NCI-H748 treated with DMSO at 0.1 percent for 48 hours (cell line): ENCODE data around the gene DAGLA.
A peak's percentile ranks its signal among the peaks of the same experiment; 100 is the strongest.

ENCODE experiments used
- DNase-seq: peaks from one replicate; lab custom pipeline; 2025; lab: John Stamatoyannopoulos, UW

DAGLA gene

GRCh38 chr11:61690706-61691379 lies 10.7 kb downstream of the DAGLA start:
- DNase-seq: peak; percentile 59

GRCh38 chr11:61691380-61692156 lies 11.4 kb downstream of the DAGLA start:
- peak; percentile 67 for DNase-seq

GRCh38 chr11:61693922-61694601 lies 13.9 kb downstream of the DAGLA start:
- no peak for DNase-seq

GRCh38 chr11:61694602-61694939 lies 14.4 kb downstream of the DAGLA start:
- DNase-seq: no peak

- no peak for DNase-seq
Measured at GRCh38 chr11:61694946-61695706, 14.9 kb downstream of the DAGLA start.

- DNase-seq: no peak
Measured at GRCh38 chr11:61695917-61696316, 15.7 kb downstream of the DAGLA start.

- DNase-seq: no peak
Measured at GRCh38 chr11:61696602-61697001, 16.4 kb downstream of the DAGLA start.

- DNase-seq: no peak
Measured at GRCh38 chr11:61697078-61697502, 16.9 kb downstream of the DAGLA start.

- DNase-seq: no peak
Measured at GRCh38 chr11:61697764-61698163, 17.6 kb downstream of the DAGLA start.

- no peak for DNase-seq
Measured at GRCh38 chr11:61698173-61698948, 18.2 kb downstream of the DAGLA start.

GRCh38 chr11:61699737-61700160 lies 19.6 kb downstream of the DAGLA start:
- peak; percentile 80 for DNase-seq

- DNase-seq: peak; percentile 17
Measured at GRCh38 chr11:61700212-61700611, 20.0 kb downstream of the DAGLA start.

GRCh38 chr11:61700720-61701119 lies 20.5 kb downstream of the DAGLA start:
- no peak for DNase-seq

GRCh38 chr11:61701242-61701886 lies 21.2 kb downstream of the DAGLA start:
- no peak for DNase-seq

GRCh38 chr11:61702701-61703312 lies 22.6 kb downstream of the DAGLA start:
- DNase-seq: no peak

- no peak for DNase-seq
Measured at GRCh38 chr11:61704838-61705237, 24.6 kb downstream of the DAGLA start.

- no peak for DNase-seq
Measured at GRCh38 chr11:61706452-61707400, 26.5 kb downstream of the DAGLA start.

- DNase-seq: no peak
Measured at GRCh38 chr11:61707574-61707973, 27.4 kb downstream of the DAGLA start.

- no peak for DNase-seq
Measured at GRCh38 chr11:61709110-61709509, 28.9 kb downstream of the DAGLA start.
